Adrenal gland (tissue), 12 donors: ENCODE results near the gene UHRF2. TPM values are rescaled to one million over a fixed set of nuclear protein-coding genes. Genes with fewer than 3 reads are reported as not detected.

Experiments
- DNase-seq, 7 donors: peaks; one replicate each; pipeline ENCODE4 v3.0.0-alpha.2; 2019 to 2020
- H3K27ac ChIP-seq, 5 donors: fragments of 200-600 bp; sonication (generic) in 4 of 5; 1 replicate in 3 of 5; 2 replicates in 2 of 5; pipeline versions ENCODE4 v1.5.1 to v1.8.0; 2016 to 2020; ENCODE audit warnings: mild to moderate bottlenecking in 1 of 5
- H3K27me3 ChIP-seq: fragments of 200-600 bp; 2 replicates; pipeline ENCODE4 v1.8.0; 2021
- H3K36me3 ChIP-seq, 2 donors: fragments of 200-600 bp; replicated peaks in 1 of 2; 1 replicate in 1 of 2; 2 replicates in 1 of 2; pipeline versions ENCODE4 v1.5.1 to v1.8.0; 2018 to 2022
- H3K4me1 ChIP-seq, 2 donors: fragments of 200-600 bp; replicated peaks in 1 of 2; 1 replicate in 1 of 2; 2 replicates in 1 of 2; pipeline versions ENCODE4 v1.5.1 to v1.8.0; 2018 to 2021
- H3K4me3 ChIP-seq, 4 donors: fragments of 200-600 bp; sonication (generic) in 3 of 4; one replicate each; pipeline ENCODE4 v1.5.1; 2016 to 2018
- H3K9me3 ChIP-seq, 3 donors: fragments of 200-600 bp; sonication (generic) in 1 of 3; replicated peaks in 1 of 3; 1 replicate in 2 of 3; 2 replicates in 1 of 3; pipeline versions ENCODE4 v1.5.1 to v1.8.0; 2016 to 2021
- POLR2A ChIP-seq, 2 donors: fragments of 450-650 bp; IDR thresholded peaks; one replicate each; pipeline ENCODE4 v1.6.1; 2017; ENCODE audit warnings: antibody characterized with exemption in 2 of 2, mild to moderate bottlenecking in 2 of 2, moderate library complexity in 1 of 2
- whole genome bisulfite sequencing, 4 donors: extraction: QIAGEN DNeasy Blood & Tissue Kit in 2 of 4; methylation state at CpG; one replicate each; pipeline versions ENCODE4 v1.1.5 to v1.1.7; 2013 to 2017; 5-methylcytosine and 5-hydroxymethylcytosine counted together
- intact Hi-C, 2 donors: fragments of 100-400 bp; cut with DNase I; formaldehyde crosslinking; loops; one replicate each; pipeline versions ENCODE4 v1.14.1 to v1.15.0; 2022 to 2023
- polyA plus RNA-seq, 3 donors: library from polyadenylated mRNA; stranded (reverse); fragments of 200-250 nt in 2 of 3; fragments of 350-450 nt in 1 of 3; fragmentation: Illumina TruSeq in 1 of 3; extraction: RNeasy Lipid Tissue Mini Kit (QIAGEN cat#74804) in 1 of 3; gene quantifications; one replicate each; pipeline ENCODE4 v1.2.3, GENCODE V29; 2013 to 2014
- total RNA-seq, 9 donors: library from RNA; depleted of rRNA in 4 of 9; stranded (reverse); fragments of >200 nt in 4 of 9; fragments of 120-200 nt in 1 of 9; fragmentation: NEBNext Ultra II Directional in 1 of 9; extraction: Animal tissue kit (Norgen Biotek cat#: 25700) in 1 of 9; gene quantifications; one replicate each; pipeline versions ENCODE4 v1.1.0 to v1.2.4, GENCODE V29; 2013 to 2023
- TF ChIP-seq, protein P1 (sequence below), 6 experiments: fragments of 450-650 bp in 4 of 6; fragments of 200-600 bp in 2 of 6; sonication (generic) in 1 of 6; IDR thresholded peaks; 1 replicate in 5 of 6; 2 replicates in 1 of 6; pipeline versions ENCODE4 v1.5.1 to v1.8.0; 2016 to 2021; ENCODE audit warnings: antibody characterized with exemption in 6 of 6, mild to moderate bottlenecking in 2 of 6, moderate library complexity in 1 of 6
- donor health status: healthy with polysubstance abuse.
- donor health status: Bipolar disorder and iron deficiency.
- donor health status: DM: yes; HTN: yes; CAD: no.
- donor health status: DM: no; HTN: no; CAD: no.
- donor health status: DM: no; HTN: no; CAD: no.
- donor health status: DM: yes; HTN: yes; CAD: no.

The UHRF2 gene
- total and polyA plus RNA-seq, 12 donors = 16.1 to 49.8 (median 26.4) TPM

GRCh38 chr9:6459718-6460117 lies 46.7 kb downstream of the UHRF2 start:
- TF ChIP-seq, protein P1, sequence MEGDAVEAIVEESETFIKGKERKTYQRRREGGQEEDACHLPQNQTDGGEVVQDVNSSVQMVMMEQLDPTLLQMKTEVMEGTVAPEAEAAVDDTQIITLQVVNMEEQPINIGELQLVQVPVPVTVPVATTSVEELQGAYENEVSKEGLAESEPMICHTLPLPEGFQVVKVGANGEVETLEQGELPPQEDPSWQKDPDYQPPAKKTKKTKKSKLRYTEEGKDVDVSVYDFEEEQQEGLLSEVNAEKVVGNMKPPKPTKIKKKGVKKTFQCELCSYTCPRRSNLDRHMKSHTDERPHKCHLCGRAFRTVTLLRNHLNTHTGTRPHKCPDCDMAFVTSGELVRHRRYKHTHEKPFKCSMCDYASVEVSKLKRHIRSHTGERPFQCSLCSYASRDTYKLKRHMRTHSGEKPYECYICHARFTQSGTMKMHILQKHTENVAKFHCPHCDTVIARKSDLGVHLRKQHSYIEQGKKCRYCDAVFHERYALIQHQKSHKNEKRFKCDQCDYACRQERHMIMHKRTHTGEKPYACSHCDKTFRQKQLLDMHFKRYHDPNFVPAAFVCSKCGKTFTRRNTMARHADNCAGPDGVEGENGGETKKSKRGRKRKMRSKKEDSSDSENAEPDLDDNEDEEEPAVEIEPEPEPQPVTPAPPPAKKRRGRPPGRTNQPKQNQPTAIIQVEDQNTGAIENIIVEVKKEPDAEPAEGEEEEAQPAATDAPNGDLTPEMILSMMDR (IDR thresholded peaks at IDR 0.05) = no peak
- TF ChIP-seq POLR2A (IDR thresholded peaks at IDR 0.05) = no peak
- Histone ChIP-seq H3K27ac (no peak overlapping the region), H3K4me3 (no peak overlapping the region), H3K4me1 (no peaks in the 10 kb centered on the region), H3K9me3 (no peaks in the 10 kb centered on the region), H3K27me3 (no peaks in the 10 kb centered on the region), H3K36me3 (no peaks in the 10 kb centered on the region)
- 94 to 96% (median 94%) methylated on average over 5 of the region's 5 CpGs for WGBS, 4 donors
- intact Hi-C loops = no loop called here
- DNase-seq = no peak

- TF ChIP-seq, protein P1 (IDR thresholded peaks at IDR 0.05) = no peak
- TF ChIP-seq POLR2A (IDR thresholded peaks at IDR 0.05) = no peak
- 96 to 99% (median 99%) methylated on average over 5 of the region's 5 CpGs for WGBS, 4 donors
- Histone ChIP-seq H3K27ac (no peak overlapping the region), H3K4me1 (no peaks in the 10 kb centered on the region), H3K4me3 (no peak overlapping the region), H3K9me3 (no peaks in the 10 kb centered on the region), H3K36me3 (no peaks in the 10 kb centered on the region), H3K27me3 (no peaks in the 10 kb centered on the region)
- no peak for DNase-seq
- intact Hi-C loops = no loop called here
Observed at GRCh38 chr9:6460189-6460768, 47.3 kb downstream of the UHRF2 start.

- intact Hi-C loops = no loop called here
- no peak for DNase-seq
- no peaks in the 10 kb centered on the region for H3K36me3 ChIP-seq
- WGBS, 4 donors = 95 to 98% (median 96%) methylated on average over 3 of the region's 3 CpGs
- no peak overlapping the region for H3K27ac ChIP-seq
- H3K4me3 ChIP-seq = no peak overlapping the region
- TF ChIP-seq, protein P1 (IDR thresholded peaks at IDR 0.05) = no peak
- TF ChIP-seq POLR2A (IDR thresholded peaks at IDR 0.05) = no peak
- no peaks in the 10 kb centered on the region for H3K27me3 ChIP-seq
- H3K9me3 ChIP-seq = no peaks in the 10 kb centered on the region
- no peaks in the 10 kb centered on the region for H3K4me1 ChIP-seq
Observed at GRCh38 chr9:6461619-6462018, 48.6 kb downstream of the UHRF2 start.

- no peaks in the 10 kb centered on the region for H3K27me3 ChIP-seq
- H3K9me3 ChIP-seq = no peaks in the 10 kb centered on the region
- H3K27ac ChIP-seq = no peak overlapping the region
- TF ChIP-seq POLR2A (IDR thresholded peaks at IDR 0.05) = no peak
- TF ChIP-seq, protein P1 (IDR thresholded peaks at IDR 0.05) = no peak
- no peaks in the 10 kb centered on the region for H3K36me3 ChIP-seq
- intact Hi-C loops = no loop called here
- H3K4me3 ChIP-seq = no peak overlapping the region
- 93 to 97% (median 94%) methylated on average over 6 of the region's 6 CpGs for WGBS, 4 donors
- DNase-seq = no peak
- H3K4me1 ChIP-seq = no peaks in the 10 kb centered on the region
Observed at GRCh38 chr9:6467006-6467625, 54.1 kb downstream of the UHRF2 start.
